ENCODE data around the gene PSMC1.

The PSMC1 gene

DNA sequence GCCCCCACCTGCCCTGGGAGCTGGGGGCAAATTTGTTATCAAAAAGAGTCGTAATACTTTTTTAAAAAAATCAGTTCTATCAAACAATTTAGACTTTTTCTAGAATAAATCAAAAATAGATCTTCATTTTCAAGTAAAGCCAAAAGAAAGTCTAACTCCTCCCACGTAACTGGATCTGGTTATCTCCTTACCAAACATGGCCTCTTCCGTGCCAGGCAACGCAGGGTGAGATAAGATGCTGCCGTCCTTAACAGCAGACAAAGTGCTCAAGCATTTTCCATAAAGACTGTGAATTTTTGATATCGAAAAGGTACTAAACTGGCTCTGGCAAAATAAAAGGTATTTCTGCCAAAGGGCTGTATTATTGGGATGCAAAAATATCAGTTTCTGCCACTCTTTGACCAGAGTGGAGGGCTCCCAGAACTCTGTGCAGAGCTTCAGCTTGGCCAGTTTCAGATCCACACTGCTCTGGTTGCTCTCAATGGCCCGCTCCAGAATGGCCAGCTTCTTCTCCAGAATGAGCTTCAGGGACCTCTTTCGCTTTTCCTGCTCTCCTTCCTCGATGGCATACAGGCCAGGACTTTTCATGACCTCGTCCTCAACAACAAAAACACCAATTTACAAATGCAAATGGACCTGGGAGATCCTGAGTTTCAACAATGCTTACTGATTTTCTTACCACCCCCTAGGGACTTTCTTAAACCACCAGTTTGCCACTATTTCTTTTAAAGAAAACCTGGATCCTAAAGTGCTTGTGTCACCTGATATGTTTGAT is 46.4 kb downstream of the PSMC1 start:
- DNase-seq: no peak

DNA sequence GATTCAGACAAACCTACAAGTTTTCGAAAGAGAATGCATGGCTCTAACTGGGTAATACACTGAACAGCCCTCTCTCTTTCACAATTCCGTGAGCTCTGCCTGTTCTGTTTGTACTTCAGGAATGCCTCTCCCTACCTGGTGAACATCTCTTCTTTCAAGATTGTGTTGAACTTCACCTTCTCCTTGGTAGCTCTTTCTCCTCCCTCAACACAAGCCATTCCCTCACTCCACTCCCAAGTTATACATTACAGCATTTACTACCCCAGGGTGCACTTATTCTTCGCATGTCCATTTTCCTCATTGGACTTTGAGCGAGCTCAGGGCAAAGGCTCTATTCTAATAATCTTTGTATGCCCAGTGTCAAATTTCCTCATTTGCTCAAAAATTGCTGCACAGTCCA is 47.1 kb downstream of the PSMC1 start:
- DNase-seq: no peak

- DNase-seq: no peak
Observed at GRCh38 chr14:90304502-90304901, 48.1 kb downstream of the PSMC1 start.

GRCh38 chr14:90305176-90305601 is 48.8 kb downstream of the PSMC1 start:
- DNase-seq: no peak

DNA sequence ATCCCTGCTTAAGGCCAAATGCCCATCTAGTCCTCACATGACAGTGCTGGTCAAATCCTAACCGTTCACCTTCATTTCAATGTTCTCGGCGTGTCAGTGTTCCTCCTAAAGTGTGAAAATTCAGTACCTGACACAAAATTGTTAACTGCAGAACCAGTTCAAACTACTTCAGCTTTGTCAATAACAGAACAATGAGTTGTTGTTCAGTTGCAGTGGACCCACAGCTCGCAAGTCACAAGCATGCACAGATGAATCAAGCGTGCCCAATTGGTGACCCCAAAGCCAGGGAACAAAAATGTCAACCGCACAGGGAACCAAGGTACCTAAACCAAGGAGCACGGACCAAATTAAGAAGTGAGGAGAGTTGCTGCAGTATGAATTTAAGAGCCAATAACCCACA is 52.2 kb downstream of the PSMC1 start:
- no peak for DNase-seq

GRCh38 chr14:90317286-90317685 is 60.9 kb downstream of the PSMC1 start:
- no peak for DNase-seq

DNA sequence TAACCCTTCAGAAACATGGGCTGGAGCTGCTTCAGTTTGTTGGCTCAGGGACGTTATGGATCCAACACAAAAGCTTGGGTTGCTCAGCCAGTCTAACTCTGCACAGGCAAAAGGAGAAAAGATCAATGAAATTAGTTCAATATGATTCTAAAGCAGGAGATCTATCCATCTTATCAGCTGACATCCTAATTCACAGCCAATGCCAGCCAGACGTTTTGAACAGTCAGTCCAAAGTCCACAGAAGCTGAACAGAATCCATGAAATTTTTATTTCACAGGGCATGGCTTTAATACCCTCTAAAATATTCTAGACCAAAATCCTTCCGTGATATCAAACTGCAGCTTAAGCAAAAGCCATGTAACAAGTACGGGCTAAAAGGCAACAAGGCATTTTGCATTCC is 61.7 kb downstream of the PSMC1 start:
- DNase-seq: no peak

- DNase-seq: no peak
Observed at GRCh38 chr14:90319173-90319572, 62.8 kb downstream of the PSMC1 start.

- DNase-seq: no peak
Observed at GRCh38 chr14:90319634-90320541, 63.5 kb downstream of the PSMC1 start.

- no peak for DNase-seq
Observed at GRCh38 chr14:90321891-90322290, 65.5 kb downstream of the PSMC1 start.

Data from NCI-H1417 treated with DMSO at 0.1 percent for 48 hours (cell line).